TTC549 (cell line): ENCODE data around the gene CELA3B.
"Not testable (repeated sequence)": the region's sequence is repeated elsewhere in the genome, so short reads cannot be mapped to it uniquely, and the experiment has no call there.

Experiments used
- FAIRE-seq: peaks from 2 replicates; lab custom pipeline; 2012; peaks lifted over from hg19 to GRCh38; lab: Jason Lieb, UNC

The CELA3B gene

DNA sequence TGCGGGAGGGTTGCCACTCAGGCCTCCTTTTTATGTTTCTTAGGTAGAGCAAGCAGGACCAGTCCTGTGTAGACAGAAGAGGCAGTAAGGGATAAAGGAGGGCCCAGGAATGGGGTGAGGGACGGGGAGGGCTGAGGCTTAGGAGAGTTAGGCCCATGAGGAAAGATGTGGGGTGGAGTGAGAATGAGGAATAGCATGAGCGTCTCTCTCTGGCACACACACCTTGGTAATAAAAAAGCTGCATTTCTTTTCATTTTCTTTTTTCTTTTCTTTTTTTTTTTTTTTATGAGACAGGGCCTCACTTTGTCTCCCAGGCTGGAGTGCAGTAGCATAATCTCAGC is 32.1 kb upstream of the CELA3B start:
- FAIRE-seq = no peak

DNA sequence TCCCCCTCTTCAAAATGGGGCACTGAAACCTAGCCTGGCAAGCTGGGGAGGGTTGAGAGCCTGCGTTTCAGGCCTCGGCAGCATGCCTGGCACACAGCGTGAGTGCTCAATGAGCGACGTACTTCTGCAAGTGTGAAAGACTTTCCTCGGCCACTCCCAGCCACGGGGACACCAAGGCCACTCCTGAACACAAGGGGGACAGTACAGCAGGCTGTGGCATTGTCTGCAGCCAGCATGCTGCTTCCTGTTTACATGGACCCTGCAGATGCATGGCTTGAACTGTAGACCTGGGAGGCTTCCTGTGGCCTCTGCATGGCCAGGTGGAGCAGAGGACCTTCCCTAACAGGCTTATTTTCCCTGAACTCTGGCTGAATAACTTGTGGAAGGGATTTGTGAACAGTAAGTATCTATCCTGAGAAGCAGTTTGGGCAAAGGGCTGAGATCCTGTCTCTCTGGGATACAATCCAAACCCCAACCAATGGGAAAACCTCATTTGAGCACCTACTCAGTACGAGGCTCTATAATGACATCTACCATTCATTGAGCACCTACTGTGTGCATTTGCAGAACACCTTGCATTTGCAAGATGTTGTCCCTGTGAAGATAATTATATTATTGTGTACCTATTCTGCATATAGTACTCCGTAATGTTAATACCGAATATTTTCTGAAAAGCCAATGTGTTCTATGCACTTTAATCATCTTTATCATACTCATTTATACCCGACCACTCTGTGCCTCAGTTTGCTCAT is 29.8 kb upstream of the CELA3B start:
- no peak for FAIRE-seq

DNA sequence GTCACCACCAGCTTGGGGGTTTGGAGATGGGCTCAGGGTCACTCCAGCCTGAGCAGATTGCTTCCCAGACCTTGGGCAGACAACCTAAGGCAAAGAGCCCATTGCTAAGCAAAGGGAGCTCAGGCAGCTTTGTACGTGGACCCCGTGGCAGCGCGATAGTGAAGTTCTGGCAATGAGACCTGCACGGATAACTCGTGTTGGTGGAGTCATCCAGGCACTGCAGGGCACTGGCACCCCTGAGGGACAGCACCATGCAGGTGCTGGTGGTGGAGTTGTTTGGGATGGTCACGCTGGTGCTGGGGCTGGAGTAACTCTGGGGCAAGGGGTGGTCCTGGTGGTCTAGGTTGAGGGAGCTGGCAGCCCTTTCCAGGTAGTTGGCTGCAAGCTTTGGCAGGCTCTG is 26.1 kb upstream of the CELA3B start:
- no peak for FAIRE-seq

DNA sequence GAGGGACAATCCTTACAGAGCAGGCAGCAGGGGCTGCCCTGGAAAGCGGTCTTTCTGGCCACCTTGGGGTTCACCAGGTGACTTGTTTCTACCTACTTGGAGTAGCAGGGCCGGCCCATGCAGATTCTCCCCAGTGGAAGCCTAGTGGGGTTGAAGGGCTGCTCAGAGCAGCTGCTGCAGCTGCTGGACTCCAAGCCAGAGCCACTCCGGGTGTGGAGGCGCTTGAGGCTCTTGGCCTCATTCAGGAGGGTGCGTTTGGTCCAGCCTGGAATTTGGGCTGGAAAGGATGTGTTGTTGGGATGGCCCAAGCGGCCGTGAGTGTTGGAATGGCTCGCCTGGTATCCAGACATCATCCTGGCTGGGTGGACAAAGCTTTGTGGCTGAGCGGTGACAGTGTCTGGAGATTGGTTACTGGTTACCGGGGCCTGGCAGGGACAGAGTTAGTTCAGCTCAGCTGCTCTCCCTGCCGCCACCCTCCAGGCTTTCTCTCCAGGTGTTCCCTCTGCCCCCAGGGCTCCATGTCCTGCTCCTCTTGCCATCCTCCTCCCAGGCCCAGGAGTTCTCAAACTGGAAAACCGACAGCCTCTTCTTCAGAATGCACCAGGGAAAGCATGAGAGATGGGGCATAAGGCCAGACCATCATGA is 25.5 kb upstream of the CELA3B start:
- FAIRE-seq = no peak

DNA sequence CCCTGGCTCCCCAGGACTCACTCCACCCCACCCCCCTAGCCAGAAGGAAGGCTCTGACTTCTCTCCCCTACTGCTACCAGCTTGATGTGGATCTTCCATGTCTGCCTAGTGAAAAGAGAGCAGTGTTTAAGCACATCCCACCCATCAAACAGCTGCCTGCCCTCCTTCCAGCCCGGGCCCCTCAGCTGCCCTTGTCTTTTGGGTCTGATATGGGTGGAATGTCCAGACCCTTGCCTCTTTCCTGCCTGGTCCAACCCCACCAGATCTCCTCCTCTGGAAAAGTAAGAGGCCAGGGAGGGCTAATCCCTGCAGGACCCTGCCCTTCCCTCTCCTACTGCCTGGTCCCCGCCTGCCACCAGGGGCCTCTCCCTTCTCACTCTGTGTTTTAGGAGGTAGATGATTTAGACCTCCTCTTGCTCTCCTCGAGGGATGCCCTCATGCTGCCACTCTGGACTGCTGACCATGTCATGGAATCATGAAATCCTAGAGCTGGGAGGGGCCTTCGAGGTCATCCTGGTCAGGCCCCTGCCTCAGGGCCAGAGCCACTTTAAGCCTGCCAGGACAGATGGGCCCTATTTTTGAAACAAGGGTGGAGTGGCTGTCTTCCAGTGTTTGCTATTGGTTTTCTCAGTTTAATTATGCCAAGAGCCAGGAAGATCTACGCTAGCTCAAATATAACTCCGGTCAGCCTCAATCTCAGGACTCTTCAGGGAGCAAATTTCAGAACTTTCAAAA is 23.9 kb upstream of the CELA3B start:
- no peak for FAIRE-seq

DNA sequence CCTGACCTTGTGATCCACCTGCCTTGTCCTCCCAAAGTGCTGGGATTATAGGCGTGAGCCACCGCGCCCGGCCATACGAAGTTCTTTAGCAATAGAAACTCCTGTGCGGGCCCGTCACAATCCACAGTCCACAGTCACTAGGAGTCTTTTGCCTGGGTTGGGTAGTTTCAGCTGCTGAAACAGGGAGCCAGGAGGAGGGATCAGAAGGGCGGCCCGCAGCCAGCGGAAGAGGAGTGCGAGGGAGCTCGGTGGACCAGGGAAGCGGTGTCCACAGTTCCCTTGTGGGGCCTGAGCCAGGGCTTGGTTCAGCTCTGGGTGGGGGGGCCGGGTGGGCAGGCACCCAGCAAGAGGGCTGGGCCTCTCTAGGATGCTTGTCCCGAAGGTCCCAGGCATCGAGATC is 21.8 kb upstream of the CELA3B start:
- FAIRE-seq = no peak

DNA sequence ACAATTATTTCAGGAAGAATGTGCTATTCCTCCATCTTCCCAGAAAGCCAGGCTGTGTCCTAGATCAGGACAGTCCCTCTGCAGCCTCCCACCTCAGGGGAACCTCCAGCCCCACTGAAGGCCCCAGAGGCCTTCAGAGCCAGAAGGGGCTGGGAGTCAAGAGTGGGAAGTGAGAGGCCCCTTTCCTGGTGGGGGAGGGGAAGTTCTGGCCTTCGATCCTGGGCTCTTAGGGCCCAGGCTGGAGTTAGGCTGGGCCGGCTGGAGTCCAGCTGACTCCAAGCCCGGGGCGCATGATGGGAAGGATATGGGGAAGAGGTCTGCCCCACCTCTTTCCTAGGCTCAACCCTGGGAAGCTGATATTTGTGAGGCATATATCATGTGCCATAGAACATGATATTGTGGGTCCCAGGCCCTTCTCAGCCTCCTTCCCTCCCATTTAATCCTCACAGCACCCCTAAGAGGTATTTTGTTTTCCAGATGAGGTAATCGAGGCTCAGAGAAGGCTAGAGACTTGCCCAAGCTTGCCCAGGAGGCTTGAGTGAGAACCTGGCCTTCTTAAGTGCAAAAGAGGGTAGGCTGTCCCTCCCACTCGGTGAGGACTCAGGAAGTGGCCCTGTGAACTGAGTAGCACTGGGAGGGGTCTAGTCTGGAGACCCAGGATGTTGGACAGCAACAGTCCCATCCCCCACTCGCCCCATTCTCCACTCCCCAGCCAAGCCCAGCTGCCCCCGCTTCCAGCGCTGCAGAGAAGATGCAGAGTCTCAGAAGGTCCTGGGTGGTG is 21.1 kb upstream of the CELA3B start:
- FAIRE-seq = no peak

DNA sequence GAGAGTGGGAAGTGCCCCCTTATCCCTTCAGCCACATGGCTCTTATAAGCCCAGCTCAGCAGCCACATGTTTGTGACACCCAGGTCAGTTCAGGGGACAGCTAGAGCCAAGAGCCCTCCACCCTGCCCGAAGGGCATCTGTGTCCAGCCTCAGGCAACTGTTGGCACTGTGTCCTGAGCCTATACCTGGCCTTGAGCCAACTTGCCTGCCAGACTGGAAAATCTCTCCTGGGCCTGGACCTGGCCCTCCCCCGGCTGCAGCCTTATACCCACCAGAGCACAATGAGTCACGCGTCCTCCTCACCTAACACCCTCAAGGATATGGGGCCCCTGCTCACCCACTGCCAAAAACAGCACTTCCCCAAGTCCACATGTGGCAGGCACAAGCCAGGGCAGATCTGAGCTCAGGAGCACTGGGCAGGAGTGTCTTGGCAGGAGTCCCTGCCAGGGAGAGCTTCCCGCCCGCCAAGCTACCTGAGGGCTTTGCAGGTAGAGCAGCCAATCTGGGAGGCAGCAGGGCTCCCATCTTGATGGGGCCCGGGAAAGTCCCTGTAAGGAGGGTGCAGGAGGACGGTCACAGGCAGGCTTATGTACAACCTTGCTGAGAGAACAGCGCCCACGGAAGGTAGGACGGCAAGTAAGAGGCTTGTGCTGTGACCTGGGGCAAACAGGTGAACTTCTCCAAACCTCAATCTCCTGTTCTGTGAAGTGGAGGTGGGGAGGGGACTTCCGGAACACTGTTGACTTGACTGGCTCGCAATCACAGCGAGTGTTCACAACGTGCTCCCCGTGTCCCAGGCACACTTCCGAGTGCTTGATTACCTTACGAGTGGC is 19.9 kb upstream of the CELA3B start:
- no peak for FAIRE-seq

DNA sequence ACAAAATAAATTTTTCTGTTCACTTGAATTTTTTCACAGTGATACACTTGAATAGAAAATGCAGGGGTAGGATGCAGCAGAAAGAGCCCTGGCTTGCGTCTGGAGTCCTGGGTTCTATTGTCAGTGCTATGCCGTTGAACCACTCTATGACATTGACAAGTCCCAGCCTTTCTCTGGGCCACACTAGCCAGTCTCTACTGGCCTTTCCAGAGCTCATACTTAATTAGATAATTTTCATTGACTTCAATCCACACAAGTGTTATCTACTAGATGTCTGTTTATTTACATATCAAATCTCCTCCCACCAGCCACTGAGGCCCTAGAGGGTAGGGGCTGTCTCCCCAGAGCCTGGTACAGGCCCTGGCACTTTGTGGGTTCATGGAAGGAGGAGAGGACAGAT is 15.5 kb upstream of the CELA3B start:
- no peak for FAIRE-seq

DNA sequence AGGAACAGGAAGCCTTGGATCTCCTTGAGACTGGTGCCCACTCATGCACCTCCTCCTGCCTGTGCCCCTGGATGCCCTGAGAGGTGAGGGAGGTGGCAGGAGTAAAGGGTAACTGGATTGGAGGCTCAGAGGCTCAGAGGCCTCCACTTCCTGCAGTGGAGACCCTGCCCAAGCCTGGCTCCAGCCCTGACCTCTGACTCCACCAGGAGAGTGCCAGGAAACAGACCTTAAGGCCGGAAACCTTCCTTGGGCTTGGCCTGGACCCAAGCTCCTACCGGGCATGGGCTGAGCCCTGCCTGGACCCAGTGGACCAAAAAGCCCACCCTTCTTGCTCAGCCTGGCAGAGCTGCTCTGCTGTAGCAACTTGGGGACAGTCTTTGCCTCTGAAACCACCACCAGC is 15.0 kb upstream of the CELA3B start:
- FAIRE-seq = no peak

DNA sequence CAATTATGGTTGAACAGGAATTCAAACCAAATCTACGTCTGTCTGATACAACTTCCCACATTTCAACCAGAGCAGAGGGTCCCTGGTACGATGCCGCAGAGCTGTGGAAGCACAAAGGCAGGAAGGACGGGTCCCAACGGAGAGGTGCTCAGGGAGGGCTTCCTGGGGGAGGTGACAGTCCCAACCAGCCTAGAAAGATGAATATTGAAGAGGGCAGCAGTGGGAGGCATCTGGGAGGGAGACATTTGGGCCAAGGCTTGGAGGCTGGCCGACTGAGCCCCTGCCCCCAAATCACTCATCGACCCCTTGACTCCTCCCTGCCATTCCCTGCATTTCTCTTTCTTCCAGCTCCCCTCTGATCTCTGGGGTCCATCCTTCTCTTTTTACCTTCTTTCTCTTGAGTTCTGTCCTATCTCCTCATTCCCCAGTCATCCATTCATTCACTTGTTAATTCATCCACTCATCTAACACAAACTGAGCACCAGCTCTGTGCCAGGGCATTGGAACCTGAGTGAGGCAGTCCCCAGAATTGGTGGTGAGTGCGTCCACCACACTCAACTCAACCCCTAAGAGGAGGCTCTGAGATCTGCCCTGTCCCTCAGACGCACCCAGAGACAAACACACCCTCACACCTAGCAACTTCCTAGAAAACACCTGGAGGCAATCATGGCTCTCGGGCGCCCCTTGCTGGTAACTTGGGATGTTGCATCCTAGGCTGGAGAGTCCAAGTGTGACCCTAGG is 13.2 kb upstream of the CELA3B start:
- no peak for FAIRE-seq

DNA sequence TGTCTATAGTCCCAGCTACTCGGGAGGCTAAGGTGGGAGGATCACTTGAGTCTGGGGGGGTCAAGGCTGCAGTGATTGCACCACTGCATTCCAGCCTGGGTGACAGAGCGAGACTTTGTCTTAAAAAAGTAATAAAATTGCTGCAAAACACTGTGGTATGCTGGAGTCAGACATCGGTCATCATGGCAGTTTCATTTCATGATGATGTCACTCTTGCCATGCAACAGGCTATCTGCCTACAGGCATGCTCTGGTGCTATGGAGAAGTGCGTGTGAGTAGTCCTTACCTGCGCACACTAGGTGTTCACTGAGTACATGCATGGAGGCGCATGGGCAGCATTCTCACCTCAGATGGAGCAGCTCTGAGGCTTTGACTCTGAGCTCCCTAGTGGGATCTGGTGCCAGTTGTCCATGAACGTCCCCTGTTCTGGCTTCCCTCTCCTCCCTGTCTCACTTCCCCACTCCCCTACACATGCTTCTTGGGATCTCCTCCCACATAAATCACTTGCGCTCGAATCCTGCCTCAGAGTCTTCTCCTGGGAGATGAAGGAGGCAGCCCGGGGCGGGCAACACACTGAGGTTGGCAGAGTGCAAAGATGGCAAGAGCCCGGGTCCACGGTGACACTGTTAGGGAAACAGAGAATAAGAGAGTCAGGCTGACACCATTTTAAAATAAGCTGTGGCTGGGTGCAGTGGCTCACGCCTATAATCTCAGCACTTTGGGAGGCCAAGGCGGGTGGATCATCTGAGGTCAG is 10.4 kb upstream of the CELA3B start:
- FAIRE-seq = no peak

DNA sequence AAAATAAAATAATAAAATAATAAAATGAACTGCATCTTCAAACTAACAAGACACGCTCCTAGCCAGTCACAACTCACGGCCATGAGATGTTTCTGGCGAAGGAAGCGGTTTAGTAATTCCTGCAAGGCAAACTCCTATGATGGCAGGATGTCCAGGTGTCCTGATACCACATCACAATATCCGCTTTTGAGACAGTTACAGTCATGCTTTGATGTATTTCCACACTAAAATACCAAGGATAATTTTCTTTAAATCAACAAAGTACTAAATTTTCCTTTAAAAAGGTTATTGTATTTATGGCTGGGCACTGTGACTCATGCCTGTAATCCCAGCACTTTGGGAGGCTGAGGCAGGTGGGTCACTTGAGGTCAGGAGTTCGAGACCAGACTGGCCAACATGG is 9.6 kb upstream of the CELA3B start:
- FAIRE-seq = not testable (repeated sequence)

DNA sequence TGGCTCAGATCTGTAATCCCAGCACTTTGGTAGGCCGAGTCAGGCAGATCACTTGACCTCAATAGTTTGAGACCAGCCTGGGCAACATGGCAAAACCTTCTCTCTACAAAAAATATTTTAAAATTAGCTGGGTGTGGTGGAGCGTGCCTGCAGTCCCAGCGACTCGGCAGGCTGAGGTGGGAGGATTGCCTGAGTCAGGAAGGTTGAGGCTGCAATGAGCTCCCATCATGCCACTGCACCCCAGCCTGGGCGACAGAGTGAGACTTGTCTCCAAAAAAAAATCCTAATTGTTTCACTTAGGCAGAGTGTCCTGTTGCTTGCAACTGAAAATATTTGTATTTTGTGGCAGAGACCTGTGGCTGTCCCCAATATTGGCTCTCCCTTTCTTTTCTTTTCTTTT is 7.8 kb upstream of the CELA3B start:
- not testable (repeated sequence) for FAIRE-seq

DNA sequence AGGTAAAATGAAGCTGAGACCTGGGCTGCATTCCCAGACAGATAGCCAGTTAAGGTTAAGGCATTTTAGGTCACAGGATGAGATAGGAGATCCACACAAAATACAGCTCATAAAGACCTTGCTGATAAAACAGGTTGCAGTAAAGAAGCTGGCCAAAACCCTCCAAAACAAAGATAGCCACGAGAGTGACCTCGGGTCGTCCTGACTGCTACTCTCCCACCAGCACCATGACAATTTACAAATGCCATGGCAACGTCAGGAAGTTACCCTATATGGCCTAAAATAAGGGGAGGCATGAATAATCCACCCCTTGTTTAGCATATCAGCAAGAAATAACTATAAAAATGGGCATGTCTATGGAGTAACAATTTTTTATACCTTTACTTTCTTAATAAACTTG is 6.3 kb upstream of the CELA3B start:
- not testable (repeated sequence) for FAIRE-seq

DNA sequence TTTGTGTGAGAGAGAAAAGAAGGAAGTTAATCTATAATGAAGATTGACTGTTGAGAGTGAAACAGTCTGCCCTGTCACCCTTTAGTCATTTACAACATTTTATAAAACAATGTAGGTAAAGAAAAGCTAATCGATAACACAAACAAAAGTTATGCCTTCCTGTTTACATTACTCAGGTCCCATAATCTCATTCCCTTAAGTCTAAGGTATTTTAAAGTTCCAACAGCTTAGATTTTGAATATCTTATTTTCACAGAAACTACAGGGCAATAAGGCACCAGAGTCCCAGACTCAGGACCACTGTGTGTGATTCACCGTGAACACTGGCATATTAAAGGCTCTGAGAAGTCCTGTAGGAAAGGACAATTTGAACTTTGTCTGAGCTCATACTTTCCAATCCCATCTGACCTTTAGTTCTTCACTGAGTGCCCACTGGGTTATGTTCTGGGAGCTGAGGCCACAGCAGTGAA is 3.8 kb upstream of the CELA3B start:
- not testable (repeated sequence) for FAIRE-seq

DNA sequence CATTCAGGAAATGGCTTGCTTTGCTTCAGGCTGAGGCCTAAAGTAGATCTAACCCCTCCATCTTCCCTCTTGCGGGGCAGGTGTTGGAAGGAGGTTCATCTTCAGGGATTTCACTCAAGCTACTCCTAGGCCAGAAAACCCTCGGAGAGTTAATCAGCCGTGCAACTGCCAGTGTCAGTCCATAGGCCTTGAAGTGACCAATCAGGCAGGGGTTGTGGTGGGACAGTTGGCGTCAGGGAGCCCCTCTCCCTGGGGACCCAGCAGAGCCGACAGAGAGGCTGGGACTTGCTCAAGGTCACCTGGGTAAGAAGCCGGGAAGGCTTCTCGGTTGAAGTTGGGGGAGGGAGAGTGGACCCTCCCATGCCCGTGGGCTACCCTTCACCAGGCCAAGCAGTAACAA is 2.9 kb upstream of the CELA3B start:
- FAIRE-seq = not testable (repeated sequence)

DNA sequence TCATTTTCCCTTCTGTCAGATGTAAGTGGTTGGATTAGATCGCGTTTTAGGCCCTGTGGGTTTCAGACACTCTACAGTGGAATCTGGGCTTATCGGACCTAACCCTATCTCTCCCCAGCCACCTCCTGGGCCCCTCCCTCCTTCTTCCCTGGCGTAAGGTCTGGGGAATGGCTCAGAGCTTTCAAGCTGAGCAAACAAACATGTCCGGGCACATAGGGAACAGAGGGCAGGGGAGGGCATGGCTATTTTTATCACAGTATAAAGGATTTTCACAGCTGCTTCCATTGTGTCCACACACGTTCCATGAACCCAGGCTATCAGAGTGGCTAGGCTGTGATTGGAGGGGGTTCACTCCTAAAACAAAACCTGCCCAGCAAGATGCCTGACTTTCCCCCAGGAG is 2.1 kb upstream of the CELA3B start:
- FAIRE-seq = not testable (repeated sequence)

DNA sequence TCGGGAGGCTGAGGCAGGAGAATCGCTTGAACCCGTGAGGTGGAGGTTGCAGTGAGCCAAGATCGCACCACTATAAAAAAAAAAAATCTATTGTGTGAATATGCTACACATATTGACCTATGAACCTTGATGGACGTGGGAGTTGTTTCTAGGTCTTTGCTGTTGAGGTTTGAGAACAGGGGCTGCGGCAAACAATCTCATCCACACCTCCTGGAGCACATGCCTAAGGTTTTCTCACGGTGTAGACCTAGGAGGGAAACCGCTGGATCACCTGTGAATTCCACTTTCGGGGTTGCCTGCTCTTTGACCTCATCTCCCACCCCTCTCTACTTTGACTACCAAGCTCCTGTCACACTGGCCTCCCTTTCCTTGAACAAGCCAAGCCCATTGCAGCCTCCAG is 1.5 kb upstream of the CELA3B start:
- not testable (repeated sequence) for FAIRE-seq

DNA sequence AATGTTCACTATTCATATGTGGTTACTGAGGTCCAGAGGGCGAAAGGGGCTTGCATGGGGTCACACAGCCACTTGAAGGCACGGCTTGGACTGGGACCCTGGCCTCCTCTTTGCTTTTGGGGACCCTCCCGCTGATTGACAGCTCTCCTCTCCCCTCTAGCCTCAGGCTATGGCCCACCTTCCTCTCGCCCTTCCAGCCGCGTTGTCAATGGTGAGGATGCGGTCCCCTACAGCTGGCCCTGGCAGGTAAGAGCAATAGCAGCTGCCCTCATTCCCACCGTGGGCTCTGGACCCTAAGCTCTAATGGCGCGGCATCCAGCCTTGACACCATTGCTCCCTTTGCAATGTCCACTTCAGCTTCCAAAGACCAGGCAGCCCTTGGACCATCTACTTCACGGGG is 1.4 kb downstream of the CELA3B start:
- FAIRE-seq = not testable (repeated sequence)
